OCI-LY3 (cell line): Measurements from ENCODE around the gene INPP5A.

Source experiments
- EZH2phosphoT487 ChIP-seq: fragments of 200-600 bp; shearing (Covaris generic); IDR thresholded peaks from 2 replicates; pipeline ENCODE4 v1.6.1; 2018; ENCODE audit warnings: antibody characterized with exemption, mixed run types, low read depth
- TF ChIP-seq, protein P1 (sequence below): fragments of 200-600, 300-600 bp; sonication (generic); IDR thresholded peaks from 2 replicates; pipeline ENCODE4 v1.5.1; 2014; ENCODE audit warnings: antibody characterized with exemption, low read length, low read depth

DNA sequence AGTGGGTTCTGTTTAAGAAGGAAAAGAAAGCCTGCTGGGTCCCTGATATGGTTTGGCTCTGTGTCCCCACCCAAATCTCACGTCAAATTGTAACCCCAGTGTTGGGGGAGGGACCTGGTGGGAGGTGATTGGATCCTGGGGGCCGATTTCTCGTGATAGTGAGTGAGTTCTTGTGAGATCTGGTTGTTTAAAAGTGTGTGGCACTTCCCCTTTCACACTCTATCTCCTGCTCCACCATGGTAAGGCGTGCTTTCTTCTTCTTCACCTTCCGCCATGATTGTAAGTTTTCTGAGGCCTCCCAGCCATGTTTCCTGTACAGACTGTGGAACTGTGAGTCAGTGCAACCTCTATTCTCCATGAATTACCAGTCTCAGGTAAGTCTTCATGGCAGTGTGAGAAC lies 42.6 kb downstream of the INPP5A start:
- TF ChIP-seq, protein P1, sequence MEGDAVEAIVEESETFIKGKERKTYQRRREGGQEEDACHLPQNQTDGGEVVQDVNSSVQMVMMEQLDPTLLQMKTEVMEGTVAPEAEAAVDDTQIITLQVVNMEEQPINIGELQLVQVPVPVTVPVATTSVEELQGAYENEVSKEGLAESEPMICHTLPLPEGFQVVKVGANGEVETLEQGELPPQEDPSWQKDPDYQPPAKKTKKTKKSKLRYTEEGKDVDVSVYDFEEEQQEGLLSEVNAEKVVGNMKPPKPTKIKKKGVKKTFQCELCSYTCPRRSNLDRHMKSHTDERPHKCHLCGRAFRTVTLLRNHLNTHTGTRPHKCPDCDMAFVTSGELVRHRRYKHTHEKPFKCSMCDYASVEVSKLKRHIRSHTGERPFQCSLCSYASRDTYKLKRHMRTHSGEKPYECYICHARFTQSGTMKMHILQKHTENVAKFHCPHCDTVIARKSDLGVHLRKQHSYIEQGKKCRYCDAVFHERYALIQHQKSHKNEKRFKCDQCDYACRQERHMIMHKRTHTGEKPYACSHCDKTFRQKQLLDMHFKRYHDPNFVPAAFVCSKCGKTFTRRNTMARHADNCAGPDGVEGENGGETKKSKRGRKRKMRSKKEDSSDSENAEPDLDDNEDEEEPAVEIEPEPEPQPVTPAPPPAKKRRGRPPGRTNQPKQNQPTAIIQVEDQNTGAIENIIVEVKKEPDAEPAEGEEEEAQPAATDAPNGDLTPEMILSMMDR = no peak
- no peak for TF ChIP-seq EZH2phosphoT487
